Activated gamma-delta T cell (primary cell): ENCODE results near the gene CSTPP1.
"Not testable (repeated sequence)": the region's sequence is repeated elsewhere in the genome, so short reads cannot be mapped to it uniquely, and the experiment has no call there.

Experiments used
- DNase-seq: peaks from one replicate; lab custom pipeline; 2025; lab: John Stamatoyannopoulos, UW

The CSTPP1 gene

DNA sequence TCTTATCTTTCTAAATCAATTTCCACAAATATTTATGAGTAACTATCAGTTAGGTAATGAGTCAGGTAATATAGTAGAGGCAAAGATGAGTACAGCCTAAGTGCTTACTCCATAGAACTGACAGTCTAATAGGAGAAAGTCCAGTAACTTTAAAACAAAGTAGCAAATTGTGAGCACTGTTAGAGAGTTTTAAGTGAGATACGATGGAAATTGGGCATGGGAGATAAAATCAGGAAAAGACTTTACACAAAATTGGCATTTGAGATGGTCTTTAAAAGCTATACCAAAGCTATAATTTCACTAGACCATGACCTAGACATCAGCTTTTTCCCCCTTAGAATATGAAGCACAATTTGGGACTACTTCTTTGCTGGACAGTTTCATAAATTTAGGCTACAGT lies 113.7 kb downstream of the CSTPP1 start:
- DNase-seq, result no peak

- no peak for DNase-seq
Observed at GRCh38 chr11:47051217-47051616, 114.7 kb downstream of the CSTPP1 start.

DNA sequence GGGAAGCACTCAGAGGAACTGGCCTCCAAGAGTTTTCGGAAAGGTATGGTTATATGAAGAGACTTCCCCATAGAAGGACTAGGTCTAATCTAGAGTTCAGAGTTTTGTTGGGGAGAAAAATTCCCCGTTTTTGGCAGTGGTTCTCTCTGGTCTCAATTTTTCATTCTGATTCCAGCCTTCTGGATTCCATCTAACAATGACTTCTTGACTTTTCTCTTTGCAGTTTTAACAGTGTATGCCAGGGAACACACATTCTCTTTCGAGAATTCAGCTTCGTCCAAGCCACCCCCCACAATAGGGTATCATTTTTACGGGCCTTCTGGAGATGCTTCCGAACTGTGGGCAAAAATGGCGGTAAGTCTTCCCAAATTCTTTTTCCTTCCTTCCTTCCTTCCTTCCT lies 115.6 kb downstream of the CSTPP1 start:
- no peak for DNase-seq

DNA sequence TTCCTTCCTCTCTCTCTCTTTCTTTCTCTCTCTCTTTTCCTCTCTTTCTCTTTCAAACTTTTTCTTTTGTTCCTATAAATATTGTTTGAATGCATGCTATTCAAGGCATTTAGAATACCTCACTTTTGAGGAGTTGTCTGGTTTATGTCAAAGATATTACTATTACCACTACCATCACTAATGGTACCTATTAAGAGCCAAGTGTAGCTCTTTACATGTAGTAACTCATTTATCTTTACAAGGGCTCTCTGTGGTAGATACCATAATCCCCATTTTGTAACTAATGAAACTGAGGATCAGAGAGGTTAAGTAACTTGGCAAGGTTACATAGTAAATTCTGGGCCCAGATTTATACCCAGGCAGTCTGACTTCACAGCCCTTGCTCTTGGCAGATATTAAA lies 116.0 kb downstream of the CSTPP1 start:
- no peak for DNase-seq

DNA sequence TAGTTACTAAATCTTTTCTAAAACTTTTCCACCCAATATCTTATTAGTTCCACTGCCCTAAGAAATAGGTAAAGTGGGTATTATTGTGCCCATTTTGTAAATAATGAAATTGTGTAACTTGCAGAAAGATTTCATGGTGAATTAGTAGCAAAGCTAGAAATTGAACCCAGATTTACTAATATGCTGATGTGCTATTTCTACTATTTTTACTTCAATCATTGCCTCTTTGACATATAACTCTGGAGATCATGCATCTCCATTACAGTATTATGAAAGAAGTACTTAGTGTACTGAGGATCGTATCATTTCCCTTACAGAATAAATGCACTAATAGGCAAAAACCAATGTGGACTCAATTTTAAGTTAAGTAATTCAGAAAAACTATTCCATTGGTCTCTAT lies 119.0 kb downstream of the CSTPP1 start:
- DNase-seq, result no peak

- no peak for DNase-seq
Observed at GRCh38 chr11:47056261-47056915, 119.8 kb downstream of the CSTPP1 start.

- DNase-seq, result no peak
Observed at GRCh38 chr11:47057365-47057764, 120.8 kb downstream of the CSTPP1 start.

DNA sequence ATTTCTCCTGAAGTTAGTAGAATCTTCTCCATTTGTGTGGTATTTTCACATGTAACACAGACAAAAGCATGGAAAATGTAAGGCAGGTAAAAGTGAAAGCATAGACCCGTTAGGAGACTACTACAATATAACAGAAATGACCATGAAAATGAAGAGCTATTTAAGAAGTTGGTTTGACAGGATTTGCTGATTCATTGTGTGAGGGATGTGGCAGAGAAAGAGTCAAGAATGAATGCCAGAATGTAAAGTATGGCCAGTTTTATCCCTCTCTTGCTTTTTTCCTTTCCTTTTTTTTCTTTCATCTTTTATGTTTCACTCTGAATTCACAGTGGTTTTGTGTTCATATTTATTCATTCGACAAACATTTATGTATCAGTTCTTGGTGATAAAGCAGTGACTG lies 124.2 kb downstream of the CSTPP1 start:
- no peak for DNase-seq

DNA sequence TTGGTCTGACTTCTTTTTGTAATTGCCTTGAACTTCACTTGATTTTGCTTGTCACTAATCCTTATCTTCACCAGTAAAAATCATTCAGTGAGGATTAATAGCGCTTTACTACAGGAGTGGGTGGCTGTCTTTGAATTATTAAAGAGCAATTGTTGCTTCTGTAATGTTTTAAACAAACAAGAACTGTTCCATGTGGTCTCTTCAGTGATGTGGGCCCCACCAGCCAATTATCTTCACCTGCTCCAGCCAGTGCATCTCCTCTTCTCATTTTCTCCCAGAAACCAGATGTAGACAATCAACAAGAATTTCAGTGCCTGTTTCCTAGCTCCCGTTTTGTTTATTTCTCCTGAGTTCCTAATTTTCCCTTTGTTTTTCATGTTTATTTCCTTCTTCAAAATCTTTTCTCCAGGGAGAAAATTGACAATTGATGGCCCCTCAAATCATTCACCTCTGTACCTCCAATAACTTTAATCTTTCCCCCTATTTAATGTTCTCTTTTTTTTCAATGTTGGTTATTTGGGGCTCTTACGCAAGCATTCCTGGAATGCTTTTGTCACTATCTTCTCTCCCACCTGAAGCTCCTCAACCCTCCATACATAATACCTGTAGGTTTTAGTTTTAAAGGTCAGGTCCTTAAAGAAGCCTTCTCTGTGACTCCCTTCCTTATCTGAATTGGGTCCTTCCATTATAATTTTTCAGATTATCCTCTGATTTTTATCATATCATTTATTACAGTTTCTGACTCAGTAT lies 125.0 kb downstream of the CSTPP1 start:
- DNase-seq, result no peak

DNA sequence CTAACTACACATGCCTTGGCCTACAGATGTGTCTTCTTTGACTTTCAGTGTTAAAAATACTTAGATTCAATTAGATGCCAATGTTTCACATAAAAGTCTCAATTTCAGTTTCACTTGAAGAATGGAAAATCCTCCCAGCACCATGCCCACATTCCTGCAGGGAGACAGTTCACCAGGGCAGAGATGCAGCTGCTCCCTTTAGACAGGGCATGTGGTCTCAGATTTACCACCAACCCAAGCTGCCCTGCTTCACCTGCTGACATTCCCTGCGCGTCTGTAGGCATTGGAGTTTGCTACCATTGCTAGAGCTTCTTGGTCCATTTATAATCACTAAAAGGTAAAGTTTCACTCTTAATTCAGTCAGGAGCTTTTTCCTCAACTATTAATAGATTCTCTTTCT lies 126.2 kb downstream of the CSTPP1 start:
- no peak for DNase-seq

- DNase-seq, result no peak
Observed at GRCh38 chr11:47067401-47067800, 130.8 kb downstream of the CSTPP1 start.

DNA sequence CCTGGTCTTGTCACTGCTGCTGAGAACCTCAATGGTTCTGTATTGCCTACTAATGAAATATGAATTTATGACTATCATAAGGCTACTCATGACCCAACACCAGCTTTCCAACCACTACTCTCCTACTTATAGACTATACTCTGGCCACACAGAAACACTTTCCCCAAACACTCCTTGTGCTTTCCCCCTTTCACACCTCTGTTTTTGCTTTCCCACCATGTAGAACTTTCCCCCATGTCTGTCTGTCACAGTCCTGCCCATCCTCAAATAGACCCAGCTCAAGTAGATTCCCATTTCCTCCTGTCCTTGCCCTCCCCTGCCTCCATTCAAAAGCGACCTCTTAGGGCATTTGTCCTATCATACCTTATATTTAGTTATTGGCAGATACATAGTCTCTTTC lies 134.2 kb downstream of the CSTPP1 start:
- DNase-seq, result no peak

DNA sequence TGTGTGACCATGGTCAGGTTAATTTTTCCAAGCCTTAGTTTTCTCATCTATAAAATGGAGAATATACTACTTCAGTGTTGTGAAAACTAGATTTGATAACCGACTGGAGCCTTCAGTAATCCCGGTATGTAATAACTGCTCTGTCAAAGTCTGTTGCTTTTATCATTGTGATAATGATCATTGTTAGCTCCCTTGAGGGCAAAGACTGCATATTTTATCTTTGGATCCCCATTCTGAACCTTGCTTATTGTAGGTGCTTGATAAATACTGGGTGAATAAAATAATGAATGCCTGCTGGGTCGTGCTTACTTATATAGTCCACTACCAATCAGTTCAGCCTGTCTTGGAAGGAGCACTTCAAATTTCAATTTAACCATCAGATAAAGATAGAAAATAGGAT lies 134.8 kb downstream of the CSTPP1 start:
- no peak for DNase-seq

- no peak for DNase-seq
Observed at GRCh38 chr11:47071791-47072261, 135.3 kb downstream of the CSTPP1 start.

DNA sequence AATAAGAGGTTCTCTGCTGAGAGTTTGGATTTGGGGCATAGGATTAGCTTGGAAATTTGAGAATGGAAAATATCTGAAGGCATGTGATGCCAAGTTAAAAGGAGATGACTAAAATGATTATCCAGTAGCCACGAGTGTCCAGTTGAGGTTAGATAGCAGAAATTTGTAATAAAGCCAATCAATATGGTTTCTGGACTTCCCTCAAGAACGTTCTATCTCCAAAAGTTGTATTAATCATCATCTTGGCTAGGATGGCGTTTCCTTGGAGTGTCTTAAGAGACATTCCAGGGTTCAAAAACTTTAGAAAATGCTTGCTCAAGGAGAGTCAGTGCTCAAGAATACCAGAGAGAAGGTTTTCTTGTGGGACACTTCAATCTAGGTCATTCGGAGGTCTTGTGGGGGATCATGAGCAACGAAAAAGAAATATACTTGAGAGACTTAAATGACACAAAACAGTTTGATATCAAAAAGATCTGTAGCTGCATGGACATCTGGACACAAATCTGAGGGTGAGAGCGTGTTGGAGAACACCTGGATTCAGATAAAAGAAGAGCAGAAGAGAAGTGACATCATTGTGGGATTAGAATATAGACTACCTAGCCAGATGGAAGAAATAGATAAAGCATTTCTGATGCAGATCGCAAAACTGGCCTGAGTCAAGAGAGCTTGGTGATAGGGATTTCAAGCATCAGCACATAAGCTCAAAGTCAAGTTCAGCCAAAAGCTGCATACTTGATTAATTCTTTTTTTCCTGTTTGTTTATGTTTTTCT lies 142.4 kb downstream of the CSTPP1 start:
- no peak for DNase-seq

- not testable (repeated sequence) for DNase-seq
Observed at GRCh38 chr11:47080775-47081174, 144.2 kb downstream of the CSTPP1 start.

- DNase-seq, result no peak
Observed at GRCh38 chr11:47083913-47084312, 147.4 kb downstream of the CSTPP1 start.

GRCh38 chr11:47087801-47088200 lies 151.2 kb downstream of the CSTPP1 start:
- no peak for DNase-seq

GRCh38 chr11:47093541-47093940 lies 157.0 kb downstream of the CSTPP1 start:
- no peak for DNase-seq

GRCh38 chr11:47096871-47097270 lies 160.3 kb downstream of the CSTPP1 start:
- DNase-seq, result not testable (repeated sequence)

DNA sequence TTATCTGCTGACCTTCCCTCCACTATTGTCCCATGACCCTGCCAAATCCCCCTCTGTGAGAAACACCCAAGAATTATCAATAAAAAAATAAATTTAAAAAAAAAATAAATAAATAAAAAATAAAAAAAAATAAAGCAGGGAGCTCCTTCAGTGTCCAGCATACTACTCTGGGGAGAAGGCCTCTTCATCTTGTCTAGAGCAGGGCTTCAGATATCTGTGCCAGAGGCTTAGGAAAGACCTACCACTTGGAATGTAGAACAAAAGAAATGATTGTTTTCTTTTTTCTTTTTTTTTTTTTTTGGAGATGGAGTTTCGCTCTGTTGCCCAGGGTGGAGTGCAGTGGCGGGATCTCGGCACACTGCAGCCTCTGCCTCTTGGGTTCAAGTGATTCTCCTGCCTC lies 161.7 kb downstream of the CSTPP1 start:
- not testable (repeated sequence) for DNase-seq

DNA sequence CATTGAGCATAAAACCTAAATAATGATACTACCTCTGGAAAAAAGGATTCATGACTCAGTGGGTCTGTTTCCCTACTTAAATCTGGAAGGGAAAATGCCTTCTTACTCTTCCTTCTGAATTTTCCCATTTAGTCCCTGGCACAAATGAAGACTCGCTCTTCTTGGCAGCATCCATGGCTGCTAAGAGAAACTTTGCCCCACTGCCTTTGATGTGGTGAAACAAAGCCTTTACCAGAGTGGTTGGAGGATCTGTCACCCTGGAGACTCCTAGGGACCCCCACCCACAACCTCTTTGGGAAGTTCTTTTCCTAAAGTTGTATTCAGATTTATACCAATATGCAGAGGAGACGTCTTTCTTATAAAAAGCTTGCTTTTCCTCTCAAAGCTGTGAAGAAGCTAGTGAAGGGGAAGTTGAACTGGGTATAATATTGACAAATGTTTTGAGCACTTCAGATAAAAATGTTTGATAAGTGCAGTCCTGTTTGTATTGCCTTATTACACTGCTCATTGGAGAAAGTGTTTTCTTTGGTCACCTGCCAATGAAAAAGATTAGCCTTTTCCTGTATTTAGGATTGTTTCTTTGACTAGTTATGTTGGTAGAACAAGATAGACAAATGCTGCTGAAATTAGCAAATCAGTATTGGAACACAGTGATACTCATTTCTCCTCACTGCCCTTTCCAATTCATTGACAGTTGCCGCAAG lies 162.8 kb downstream of the CSTPP1 start:
- no peak for DNase-seq
